ENCODE data around the gene STX4.
A peak's percentile ranks its signal among the peaks of the same experiment; 100 is the strongest.

The STX4 gene

DNA sequence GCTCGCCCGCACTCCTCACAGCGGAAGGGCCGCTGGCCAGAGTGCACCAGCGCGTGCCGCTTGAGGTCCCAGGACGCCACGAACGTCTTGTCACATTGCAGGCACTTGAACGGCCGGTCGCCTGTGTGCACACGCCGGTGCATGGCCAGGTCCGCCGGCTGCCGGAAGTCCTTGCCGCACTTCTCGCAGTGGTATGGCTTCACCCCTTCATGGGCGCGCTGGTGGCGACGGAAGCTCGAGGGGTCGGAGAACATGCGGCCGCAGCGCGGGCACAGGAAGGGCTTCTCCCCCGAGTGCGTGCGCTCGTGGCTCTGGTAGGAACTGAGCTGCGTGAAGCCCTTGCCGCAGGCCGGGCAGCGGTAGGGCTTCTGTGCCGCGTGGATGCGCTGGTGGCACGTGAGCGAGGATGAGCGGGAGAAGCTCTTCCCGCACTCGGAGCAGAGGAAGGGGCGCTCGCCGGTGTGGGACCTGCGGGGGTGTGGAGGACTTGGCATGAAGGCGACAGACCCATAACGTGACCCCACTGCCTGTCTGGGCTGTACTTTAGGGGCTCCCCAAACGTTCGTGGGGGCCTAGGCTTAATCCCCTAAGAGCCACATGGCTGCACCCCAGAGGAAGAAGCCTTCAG, 28.6 kb downstream of the STX4 start:
- DNase-seq (ENCODE audit: insufficient read length), result no peak
- no peak for TF ChIP-seq TAF1 (IDR thresholded peaks at IDR 0.05; ENCODE audit: borderline replicate concordance, low read depth, low read length)
- FAIRE-seq, result no peak

DNA sequence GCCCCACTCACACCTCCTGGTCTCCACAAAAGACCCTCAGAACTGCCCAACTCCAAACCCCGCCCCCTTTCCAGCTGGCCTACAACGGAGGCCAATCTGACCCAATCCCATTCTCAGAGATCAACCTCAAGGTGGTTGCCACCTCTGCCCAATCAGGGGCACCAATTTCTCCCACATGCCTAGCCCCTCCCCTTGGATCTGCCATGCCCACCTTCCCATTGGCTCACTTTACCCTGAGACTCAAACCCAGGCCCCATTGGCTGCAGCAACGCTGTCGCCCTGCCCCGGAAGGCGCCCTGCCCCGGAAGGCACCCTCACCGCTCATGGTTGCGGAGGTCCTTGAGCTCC, 30.1 kb downstream of the STX4 start:
- DNase-seq (ENCODE audit: insufficient read length) (no peak), FAIRE-seq (no peak)
- TF ChIP-seq POLR2A (IDR thresholded peaks at IDR 0.05; ENCODE audit: low read depth, low read length) (no peak), POLR2AphosphoS5 (IDR thresholded peaks at IDR 0.05; ENCODE audit: low read depth, low read length) (no peak), TAF1 (IDR thresholded peaks at IDR 0.05; ENCODE audit: borderline replicate concordance, low read depth, low read length) (no peak)

GRCh38 chr16:31063843-31064611, 30.7 kb downstream of the STX4 start:
- DNase-seq (ENCODE audit: insufficient read length) (no peak), FAIRE-seq (no peak)
- TF ChIP-seq POLR2A (IDR thresholded peaks at IDR 0.05; ENCODE audit: low read depth, low read length) (no peak), TAF1 (IDR thresholded peaks at IDR 0.05; ENCODE audit: borderline replicate concordance, low read depth, low read length) (no peak), POLR2AphosphoS5 (IDR thresholded peaks at IDR 0.05; ENCODE audit: low read depth, low read length) (no peak)

DNA sequence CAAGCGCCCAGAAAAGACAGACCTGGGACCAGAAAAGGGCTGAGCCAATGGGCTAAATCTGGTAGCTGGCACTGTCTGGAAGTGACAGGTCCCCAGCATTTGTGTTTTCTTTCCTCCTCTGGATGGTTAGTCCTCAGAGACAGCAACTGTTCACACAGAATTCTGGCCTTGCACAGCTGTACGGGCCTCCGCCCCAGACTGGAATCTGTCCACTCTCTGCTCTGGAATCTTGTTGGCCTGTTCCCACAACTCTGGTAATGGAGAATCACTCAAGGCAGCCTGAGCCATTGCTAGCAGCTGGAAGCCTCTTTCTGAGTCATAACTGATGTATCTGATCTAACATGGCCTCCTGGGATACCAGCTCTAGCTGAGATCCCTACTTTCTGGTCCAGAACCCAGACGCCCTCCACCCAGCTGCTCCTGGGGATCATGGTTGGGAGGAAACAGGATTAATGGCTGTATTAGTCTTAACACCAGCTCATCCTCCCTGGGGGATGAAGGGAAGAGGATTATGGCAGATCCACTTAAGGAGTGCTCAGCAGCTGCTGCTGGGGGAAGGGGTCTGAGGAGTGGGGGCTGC, 31.6 kb downstream of the STX4 start:
- FAIRE-seq, result no peak
- no peak for DNase-seq (ENCODE audit: insufficient read length)

DNA sequence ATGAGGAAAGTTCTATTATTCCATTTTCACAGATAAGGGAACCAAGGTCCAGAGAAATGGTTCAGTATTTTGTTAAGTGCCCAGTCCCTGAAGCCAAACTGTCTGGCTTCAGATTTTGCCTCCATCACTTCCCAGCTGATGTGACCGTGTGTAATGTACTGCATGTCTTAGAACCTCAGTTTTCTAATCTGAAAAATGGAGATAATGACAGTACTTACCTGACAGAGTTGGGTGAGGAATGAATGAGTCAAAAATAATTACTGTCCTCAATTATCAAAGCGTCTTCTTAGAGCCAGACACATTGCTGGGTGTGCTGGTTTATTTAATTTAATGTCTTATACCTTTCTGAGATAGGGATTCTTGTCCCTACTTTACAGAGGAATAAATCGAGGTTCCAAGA, 34.0 kb downstream of the STX4 start:
- TF ChIP-seq POLR2AphosphoS5 (IDR thresholded peaks at IDR 0.05; ENCODE audit: low read depth, low read length) (no peak), POLR2A (IDR thresholded peaks at IDR 0.05; ENCODE audit: low read depth, low read length) (no peak), TAF1 (IDR thresholded peaks at IDR 0.05; ENCODE audit: borderline replicate concordance, low read depth, low read length) (no peak)
- FAIRE-seq, result no peak
- no peak for DNase-seq (ENCODE audit: insufficient read length)

More for the DNA sequence above, 31.6 kb downstream of the STX4 start:
- no peak for TF ChIP-seq POLR2A (IDR thresholded peaks at IDR 0.05; ENCODE audit: low read depth, low read length)

GRCh38 chr16:31071861-31072260, 38.5 kb downstream of the STX4 start:
- TF ChIP-seq TAF1 (IDR thresholded peaks at IDR 0.05; ENCODE audit: borderline replicate concordance, low read depth, low read length), result no peak
- FAIRE-seq (no peak), DNase-seq (ENCODE audit: insufficient read length) (no peak)

DNA sequence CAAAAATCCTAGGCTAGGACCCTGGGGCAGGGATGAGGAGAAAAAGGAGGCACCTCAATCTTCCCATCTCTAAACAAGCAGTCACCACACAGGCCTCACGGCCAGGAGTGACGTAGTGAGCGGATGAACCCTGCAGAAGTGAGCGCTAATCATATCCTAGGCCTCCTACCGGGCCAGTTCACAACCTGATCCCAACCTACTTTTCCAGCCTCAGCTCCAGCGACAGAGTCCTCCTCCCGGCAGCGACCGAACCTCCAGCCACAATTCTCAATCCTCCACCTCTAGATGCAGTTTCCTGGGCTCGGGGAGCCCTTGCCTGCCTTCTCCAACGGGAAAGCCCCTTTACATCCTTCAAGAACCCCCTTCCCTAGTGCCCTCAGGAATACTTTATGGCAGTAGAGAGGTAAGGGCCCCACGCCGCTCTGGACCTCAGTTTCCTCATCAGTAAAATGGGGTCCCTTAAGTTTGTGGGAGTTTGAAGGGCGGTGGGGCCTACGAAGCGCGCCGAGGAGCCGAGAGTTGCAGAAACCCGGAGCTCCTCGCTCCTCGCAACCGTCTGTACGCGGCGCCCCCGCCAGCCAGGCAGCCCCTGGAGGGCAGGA, 39.3 kb downstream of the STX4 start:
- no peak for DNase-seq (ENCODE audit: insufficient read length)
- no peak for TF ChIP-seq POLR2A (IDR thresholded peaks at IDR 0.05; ENCODE audit: low read depth, low read length)
- TF ChIP-seq POLR2AphosphoS5 (IDR thresholded peaks at IDR 0.05; ENCODE audit: low read depth, low read length), result no peak; the same call in none of the 2 replicates
- TF ChIP-seq TAF1 (IDR thresholded peaks at IDR 0.05; ENCODE audit: borderline replicate concordance, low read depth, low read length), result no peak
- peak; percentile 5 for FAIRE-seq

DNA sequence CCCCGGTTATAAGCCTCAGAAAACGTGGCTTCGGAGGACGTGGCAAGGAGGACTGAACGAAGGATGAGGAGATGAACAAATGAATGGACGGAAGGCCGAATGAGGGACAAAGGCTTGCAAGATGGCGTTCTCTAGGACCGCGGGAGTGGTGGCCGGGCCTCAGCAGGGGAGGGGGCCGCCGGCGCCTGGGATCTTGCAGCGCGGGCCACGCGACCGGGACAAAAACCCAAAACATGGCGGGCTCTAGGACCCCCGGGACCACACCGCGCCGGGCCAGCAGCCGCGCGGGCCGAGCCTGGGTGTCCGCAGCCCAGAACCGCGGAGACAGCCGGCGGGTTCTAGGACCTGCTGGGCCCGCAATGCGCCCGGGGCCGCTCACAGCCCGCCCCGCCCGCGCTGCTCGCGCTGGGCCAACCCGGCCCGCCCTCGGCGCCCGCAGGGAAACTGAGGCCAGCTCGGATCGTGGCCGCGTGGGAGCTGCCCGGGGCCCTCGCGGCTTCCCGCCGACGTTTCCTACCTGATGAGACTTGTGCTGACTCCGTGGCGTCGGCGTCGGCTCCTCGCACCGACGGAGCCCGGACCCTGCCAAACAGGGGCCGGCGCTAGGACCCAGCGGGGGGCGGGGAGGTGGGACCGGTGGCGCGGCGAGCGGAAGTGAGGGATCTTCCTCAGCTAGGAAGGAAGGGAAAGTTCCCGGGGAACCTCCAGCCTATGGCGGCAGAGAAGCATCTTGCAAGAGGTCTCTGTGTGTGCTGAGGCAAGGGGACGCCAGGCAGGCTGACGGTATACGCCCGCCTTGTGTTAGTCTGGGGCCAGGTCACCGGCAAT, 40.0 kb downstream of the STX4 start:
- FAIRE-seq, result peak; percentile 79
- DNase-seq (ENCODE audit: insufficient read length), result peak; percentile 80
- TF ChIP-seq POLR2AphosphoS5 (IDR thresholded peaks at IDR 0.05; ENCODE audit: low read depth, low read length) (0 out of 2 replicates have a peak, but pooled peaks have one; percentile 6), TAF1 (IDR thresholded peaks at IDR 0.05; ENCODE audit: borderline replicate concordance, low read depth, low read length) (peak; percentile 91; the same call in 1 of the 2 replicates), POLR2A (IDR thresholded peaks at IDR 0.05; ENCODE audit: low read depth, low read length) (peak; percentile 50)

GRCh38 chr16:31073970-31074813, 40.8 kb downstream of the STX4 start, which contains the start of the genes ZNF646 and ZNF668:
TSS of gene ZNF646 (plus strand) at chr16:31074422. CDS start at chr16:31076325, 1,903 bp downstream.
TSS of gene ZNF668 (minus strand) at chr16:31074240. CDS start at chr16:31064459, 9,781 bp downstream.
- DNase-seq (ENCODE audit: insufficient read length), result peak; percentile 92
- TF ChIP-seq POLR2A (IDR thresholded peaks at IDR 0.05; ENCODE audit: low read depth, low read length), result peak; percentile 91
- peak; percentile 67; the same call in 1 of the 2 replicates for TF ChIP-seq TAF1 (IDR thresholded peaks at IDR 0.05; ENCODE audit: borderline replicate concordance, low read depth, low read length)
- TF ChIP-seq POLR2AphosphoS5 (IDR thresholded peaks at IDR 0.05; ENCODE audit: low read depth, low read length), result peak; percentile 92
- peak; percentile 95 for FAIRE-seq

GRCh38 chr16:31074814-31075183, 41.4 kb downstream of the STX4 start:
- FAIRE-seq (no peak), DNase-seq (ENCODE audit: insufficient read length) (no peak)
- TF ChIP-seq POLR2AphosphoS5 (IDR thresholded peaks at IDR 0.05; ENCODE audit: low read depth, low read length) (no peak), POLR2A (IDR thresholded peaks at IDR 0.05; ENCODE audit: low read depth, low read length) (no peak), TAF1 (IDR thresholded peaks at IDR 0.05; ENCODE audit: borderline replicate concordance, low read depth, low read length) (no peak)
